Fibroblast of skin of scalp (primary cell): Measurements from ENCODE around the gene IGSF5.
"Not testable (repeated sequence)": the region's sequence is repeated elsewhere in the genome, so short reads cannot be mapped to it uniquely, and the experiment has no call there.

Experiments
- DNase-seq: peaks from one replicate; pipeline ENCODE4 v3.0.0-alpha.2; 2013

IGSF5 gene

DNA sequence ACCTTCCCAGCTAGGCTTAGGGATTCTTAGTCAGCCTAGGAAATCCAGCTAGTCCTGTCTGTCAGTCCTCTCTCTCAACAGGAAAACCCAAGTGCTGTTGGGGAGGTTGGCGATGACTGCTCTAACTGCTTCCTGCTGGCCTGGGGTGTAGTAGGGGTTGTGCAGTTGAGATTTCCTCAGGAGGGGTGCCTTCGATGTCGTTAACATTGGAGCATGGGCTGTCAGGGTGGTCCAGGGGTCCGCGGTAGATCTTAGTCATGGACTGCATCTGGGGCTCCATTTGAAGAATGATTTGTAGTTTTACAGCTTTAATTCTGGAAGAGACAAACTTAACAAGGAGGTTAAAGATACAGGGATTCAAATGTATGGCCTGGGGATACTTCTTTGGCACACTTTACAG lies 5.5 kb upstream of the IGSF5 start:
- DNase-seq = not testable (repeated sequence)

DNA sequence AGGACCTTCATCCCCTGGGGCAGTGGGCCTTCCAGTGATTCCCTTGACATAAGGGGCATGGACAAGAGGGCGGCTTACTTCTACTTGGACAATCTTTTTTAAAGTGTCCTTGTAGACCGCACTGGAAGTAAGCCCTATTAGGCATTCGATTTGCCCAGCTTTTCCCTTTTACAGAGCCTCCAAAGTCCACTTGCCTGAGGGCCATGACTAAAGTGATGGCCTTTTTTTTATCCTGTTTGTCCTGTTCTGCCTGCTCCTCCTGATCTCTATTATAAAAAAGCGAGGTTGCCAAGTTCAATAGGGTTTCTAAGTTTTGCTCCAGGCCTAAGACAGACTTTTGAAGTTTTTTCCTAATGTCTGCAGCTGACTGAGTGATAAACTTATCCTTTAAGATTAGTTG lies 2.4 kb upstream of the IGSF5 start:
- DNase-seq = not testable (repeated sequence)

DNA sequence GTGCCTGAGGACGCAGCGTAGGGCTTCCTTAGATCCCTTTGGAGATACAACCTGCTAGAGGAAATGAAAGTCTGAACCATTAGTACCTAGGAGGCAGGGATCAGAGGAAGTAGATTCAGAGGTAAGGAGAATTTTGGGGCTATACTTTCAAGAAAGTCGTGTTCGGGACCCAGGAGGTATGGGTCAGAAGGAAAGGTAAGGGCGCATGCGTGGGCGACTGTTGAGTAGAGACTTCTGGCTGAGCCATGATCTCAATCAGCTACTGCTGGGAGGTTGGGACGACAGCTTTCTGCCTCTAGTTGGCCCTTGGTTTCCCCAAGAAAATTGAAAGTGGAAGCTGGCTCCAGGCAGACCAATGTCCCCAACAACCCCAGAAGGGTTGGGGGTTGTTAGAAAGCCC lies 349 bp downstream of the IGSF5 start:
- DNase-seq = not testable (repeated sequence)

DNA sequence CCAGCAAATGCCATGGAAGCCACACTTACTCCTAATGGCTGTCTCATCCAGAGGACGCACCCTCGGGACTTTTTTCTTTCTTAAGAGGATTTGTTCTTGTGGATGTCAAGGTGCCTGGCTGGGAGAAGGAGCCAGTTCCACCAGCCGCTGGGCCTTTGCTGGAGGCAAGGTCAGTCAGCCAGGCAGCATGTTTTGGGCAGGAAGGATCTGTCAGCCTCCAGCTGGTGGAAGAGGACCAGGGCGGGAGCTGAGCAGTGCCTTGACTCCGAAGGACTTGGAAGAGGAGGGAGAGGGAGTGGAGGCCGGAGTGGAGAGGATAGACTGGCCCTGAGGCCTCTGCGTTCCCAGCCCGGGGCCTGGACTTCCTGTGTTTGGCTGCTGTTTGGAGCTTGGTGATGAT lies 5.7 kb downstream of the IGSF5 start:
- DNase-seq = no peak

DNA sequence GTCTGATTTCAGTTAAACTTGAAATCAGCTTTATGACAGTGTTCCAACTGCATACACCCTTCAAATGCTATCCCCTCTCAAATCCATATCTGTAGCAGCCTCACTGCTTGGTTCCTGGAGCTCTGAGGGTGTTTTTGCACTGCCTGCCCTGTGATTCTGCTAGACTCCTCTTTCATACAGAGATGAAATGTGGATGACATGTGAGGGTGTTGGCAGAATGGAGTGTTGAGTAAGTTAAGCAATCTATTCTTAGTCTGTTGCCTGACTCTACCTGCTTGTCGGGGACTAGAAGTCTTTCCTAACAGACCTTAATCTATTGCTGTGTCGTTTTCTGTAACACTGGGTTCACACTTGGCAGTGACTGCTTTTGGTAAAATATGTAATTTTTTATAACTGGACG lies 9.8 kb downstream of the IGSF5 start:
- no peak for DNase-seq

DNA sequence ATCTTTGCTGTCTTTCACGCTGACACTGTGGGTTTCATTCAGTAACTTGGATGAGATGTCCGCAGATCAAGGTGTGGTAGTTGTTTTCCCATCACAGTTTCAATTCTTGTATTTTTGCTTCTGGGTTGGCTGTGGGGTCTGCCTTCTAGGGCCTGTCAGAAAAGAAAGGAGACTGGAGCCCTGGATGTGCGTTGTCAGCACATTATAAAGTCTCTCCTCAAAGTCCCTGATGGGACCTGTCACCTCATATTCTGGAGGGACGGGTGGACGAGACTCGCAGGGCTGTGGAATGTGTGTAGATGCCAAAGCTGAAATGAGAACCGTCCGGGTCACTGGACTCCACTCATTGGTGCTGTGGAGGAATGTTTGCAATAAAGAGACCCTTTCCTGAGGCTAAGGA lies 11.3 kb downstream of the IGSF5 start:
- no peak for DNase-seq

DNA sequence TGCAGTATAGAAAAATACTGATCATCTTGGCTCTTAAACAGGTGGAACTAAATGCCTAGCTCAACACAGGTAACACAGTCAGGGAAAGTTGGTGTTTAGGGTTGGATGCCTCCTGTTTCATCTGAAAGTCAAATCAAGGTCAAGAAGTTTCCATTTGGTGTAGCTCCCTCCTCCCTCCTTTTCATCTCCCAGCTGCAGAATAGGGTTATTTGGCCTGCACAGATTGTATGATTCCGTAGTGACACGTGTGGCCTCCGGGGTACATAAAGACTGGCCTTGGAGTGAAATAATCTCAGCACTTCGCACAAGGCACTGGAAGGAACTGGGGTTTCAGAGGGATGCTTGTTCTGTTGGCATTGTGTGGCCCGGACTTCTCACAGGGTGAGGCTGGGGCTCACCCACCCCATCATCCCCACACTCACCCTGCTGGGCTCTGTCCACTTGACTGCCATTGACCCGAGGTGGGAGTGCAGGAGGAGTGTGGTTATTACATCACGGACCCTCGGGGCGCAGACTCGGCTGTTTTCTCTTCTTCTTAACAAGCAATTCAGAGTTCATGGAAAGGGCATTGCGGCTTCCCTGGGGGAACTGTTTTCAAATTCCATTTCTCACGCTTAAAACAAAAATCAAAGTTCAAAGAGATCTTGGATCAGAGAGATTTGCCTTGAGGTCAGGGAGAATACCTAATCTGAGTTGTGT lies 18.4 kb downstream of the IGSF5 start:
- DNase-seq = no peak

DNA sequence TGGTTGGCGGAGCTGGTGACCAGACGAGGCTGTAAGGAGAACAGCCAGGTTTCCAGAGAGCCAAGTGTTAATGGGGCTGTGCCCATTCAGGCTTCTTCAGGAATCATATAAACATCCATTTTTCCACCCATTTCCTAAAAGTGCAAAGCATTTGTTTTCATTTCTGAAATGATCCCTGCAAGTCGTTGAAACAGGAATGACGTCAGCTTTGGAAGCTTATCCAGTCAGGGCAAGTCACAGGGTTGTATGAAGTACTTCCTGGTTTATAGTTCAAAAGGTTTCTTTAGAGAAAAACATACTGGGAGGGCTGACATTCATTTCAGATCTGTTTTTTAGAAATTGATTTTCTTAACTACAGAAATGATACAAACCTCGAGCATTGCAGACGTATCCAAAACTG lies 29.2 kb downstream of the IGSF5 start:
- peak; percentile 8 for DNase-seq

DNA sequence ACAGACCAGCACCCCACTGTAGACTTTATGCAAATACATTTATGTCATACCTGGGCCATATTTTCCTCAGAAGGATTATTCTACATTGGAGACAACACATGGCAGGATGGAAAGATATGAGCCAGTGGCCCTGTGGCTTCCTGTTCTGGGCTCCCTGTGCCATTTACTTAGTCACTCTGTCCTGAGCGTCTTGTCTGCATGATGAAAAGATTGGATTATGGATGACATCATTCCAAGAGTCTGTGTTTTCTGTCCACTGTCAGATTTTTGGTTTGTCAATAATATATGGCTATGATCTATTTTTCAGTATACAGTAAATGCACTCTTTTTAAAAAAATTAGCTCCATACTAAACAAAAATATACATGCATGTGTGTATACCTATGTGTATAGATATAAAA lies 30.8 kb downstream of the IGSF5 start:
- no peak for DNase-seq

DNA sequence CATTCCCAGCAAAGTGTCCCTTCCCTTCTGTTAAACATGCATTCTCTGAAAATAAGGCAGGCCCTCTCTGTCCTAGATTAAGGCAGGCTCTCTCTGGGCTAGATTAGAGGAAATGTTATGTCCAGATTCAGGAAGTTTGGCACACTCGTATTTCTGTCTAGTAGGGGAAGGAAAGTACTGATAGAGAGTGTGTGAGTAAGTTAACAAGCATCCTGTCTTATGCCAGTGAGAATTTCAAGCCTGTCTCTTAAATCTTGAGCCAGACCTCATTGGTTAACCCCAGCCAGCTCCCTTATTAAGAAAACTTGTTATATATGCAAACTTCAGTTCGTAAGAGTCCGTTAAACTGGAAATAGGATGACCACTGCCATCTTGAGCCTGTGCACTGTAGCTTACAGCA lies 31.6 kb downstream of the IGSF5 start:
- peak; percentile 45 for DNase-seq

DNA sequence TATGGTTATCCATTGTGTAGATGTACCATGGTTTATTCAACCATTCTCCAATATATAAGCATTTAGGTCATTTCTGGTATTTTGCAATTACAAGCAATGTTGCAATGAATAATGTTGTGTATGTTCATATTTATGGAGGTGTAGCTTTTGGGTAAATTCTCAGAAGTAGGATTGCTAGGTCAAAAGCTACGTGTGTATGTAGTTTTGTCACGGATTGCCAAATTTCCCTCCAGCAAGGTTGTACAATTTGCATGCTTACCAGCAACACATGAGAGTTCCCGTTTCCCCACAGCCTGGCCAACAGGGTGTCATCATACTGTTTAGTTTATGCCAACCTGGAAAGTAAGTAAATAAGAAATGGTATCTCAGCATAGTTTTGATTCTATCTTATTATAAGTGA lies 36.3 kb downstream of the IGSF5 start:
- no peak for DNase-seq

DNA sequence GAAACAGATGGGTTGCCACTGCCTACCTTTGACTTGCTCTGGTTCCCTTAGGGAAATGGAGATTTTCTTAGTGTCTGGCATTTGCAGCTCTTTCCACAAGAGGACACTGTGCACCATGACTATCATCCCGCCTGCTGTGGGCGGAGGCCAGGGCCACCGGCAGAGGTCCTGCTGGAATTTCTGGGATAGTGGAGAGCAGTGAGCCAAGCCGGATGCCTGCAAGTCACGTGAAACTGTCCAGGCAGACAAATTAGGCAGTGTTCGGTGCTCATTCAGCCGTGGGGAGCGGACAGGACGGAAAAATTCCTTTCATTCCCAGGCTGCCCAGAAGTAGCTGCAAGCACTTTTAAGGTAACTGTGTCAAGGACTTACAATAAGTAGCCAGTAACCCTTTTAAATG lies 43.4 kb downstream of the IGSF5 start:
- peak; percentile 85 for DNase-seq

DNA sequence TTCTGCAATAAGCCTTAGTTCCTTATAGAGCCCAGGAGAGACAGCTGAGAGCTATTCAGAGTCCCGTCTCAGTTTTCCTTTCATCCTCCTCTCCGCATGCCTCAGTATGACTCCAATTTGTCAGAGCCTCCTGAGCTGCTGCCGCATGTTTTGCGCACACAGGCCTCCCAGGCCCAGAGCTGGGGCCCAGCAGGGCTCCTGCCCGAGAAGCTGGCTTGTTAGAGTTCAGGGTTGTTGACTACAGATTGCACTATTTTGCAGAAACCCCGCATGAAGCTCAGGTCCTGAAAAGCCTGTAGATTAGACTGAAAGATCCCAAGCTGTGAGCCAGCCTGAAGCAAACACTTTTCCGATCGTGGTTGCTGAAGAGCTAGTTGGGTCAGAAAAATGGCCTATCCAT lies 51.5 kb downstream of the IGSF5 start:
- no peak for DNase-seq

DNA sequence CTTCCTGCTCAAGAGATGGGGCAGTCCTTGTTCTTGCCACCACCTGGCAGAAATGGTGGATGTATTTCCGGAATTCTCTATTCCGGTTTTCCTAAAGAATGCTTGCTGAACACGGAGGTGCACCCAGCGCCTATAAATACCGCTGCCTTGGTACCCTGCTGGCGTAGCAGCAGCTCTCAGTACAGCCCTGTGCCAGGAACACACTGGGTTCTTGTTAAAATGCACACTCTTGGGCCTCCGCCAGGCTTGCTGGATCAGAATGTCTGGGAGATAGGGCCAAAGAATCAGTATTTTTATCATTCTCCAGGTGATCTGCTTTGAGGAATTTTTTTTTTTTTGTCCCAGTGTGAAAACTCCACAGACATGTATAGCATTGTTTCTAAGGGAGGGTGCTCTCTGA lies 54.2 kb downstream of the IGSF5 start:
- no peak for DNase-seq

DNA sequence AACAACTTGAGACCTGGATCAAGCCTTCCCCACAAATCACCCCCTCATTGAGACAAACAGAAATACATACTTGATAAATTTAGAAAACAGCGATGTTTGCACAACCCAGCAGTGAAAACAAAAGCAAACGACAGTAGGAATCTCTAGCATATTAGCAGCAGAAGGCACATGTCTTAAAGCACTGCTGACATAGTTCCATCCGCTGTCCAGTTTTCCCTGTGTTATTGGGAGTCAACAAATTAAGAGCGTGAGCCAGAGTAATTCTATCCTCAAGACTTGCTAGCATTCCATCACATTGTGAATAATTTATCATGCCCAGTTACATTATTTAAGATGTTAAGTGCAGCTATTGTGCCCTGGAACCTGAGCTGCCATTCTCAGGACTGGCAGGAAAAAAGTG lies 55.3 kb downstream of the IGSF5 start:
- no peak for DNase-seq

DNA sequence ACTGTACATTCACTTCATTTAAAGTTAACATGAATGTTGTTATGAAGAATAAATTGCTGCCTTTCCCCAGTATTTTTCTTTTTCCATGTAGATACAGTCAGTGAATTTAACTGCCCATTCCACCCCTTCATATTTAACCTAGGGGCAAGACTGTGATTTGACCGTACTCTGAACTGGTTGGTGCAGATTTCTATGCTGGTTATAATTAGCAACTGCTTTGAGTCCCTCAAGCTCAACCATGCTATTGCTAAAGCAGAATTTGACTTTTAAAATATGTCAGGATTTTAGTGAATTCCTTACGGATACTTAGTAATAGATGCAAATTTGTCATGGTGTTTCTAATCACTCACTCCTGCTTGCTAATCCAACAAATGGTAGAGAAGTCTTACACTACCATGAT lies 57.2 kb downstream of the IGSF5 start:
- no peak for DNase-seq

DNA sequence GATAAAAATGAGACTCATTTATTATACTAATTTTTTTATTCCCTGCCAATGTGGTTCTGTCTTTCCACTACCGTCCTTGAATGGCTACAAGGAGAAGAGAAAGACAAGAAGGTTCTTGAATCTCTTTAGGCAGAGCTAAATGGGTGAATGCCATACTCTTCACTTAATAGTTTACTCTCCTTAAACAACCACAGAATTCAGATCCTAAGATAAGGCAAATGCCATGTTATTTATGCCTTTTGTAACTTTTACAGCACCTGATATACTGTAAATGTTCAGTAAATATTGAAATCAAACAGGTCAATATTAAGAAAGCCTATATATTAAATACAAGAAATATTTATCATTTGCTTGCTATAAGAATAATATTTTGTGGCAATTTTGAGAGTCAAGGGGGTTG lies 58.4 kb downstream of the IGSF5 start:
- DNase-seq = no peak

DNA sequence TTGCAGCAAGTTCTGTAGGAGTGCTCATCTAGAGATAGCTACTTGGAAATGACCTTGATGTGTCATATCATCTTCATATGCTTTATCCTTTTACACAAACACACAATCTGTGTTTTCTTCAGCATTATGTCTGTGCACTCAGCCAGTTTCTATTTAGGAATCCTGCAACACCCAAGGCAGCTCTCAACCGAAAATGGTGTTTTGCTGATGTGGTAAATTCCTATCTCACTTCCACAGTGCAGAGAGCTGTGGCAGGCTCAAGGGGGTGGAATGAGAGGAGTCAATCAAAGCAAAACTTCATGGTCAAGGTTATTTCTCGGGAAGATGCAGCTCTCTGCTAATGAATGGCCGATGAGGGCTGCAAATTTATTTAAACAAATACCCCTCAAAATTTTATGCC lies 59.3 kb downstream of the IGSF5 start:
- DNase-seq = no peak

DNA sequence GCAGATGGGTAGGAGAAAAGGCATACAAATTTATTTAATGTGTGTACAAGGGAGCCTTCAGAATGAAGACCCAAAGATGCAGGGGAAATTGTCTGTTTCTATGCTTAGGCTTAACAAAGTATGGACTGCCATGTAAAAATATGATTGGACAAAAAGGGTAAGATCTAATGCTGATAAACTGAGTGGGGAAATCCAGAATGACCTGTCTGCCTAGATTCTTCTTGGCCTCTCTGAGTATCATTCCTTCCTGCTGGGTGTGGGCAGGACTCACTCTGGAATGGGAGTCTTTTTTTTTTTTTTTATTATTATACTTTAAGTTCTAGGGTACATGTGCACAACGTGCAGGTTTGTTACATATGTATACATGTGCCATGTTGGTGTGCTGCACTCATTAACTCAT lies 61.0 kb downstream of the IGSF5 start:
- DNase-seq = no peak

DNA sequence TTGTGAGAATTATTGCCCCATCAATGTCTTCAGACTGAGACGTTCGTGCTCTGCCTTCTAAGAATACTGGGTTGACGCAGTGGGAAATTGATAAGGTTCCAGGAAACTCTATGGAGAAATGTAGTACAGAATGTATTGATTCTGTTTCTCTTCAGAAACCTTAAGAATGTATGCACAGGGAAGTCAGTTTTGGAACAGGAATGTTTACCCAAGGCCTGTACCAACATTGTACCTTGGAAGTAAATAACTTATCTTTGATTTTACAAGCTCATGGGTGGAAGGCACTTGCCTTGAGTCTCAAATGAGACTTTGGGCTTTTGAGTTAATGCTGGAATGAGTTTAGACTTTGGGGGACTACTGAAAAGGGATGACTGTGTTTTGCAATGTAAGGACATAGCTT lies 62.8 kb downstream of the IGSF5 start:
- DNase-seq = no peak

DNA sequence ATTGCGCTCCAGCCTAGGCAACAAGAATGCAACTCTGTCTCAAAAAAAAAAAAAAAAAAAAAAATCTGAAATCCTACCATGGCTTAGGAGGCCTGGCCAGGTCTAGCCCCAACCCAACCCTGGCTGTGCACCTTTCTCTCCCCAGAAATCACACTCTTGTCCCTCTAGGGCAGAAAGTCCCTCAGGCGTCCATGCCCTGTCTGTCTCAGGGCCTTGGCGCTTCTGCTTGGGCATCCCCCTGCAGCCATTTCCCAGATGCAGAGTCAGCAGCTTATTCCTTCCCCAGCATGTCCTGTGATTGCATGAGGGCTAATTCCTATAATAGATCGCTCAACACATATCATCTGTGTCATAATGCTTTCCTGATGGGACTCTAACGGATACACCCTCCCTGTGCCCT lies 65.0 kb downstream of the IGSF5 start:
- no peak for DNase-seq

DNA sequence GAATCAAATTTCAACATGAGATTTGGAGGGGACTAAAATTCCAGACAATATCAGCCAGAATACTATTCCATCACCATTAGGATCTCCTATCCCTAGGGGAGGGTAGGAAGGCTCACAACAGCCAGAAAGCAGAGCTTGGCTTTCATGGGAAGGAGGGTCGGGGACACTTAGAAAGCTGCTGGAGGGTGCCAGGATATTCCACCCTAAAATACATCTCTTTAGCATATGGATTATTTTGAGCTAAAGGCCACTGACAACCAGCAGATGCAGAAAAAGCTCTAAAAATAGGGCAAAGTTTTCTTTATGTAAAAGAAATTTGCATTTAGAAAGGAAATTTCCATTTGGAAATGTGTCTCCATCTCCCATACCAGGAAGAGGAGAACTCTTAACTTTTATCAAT lies 68.0 kb downstream of the IGSF5 start:
- no peak for DNase-seq

DNA sequence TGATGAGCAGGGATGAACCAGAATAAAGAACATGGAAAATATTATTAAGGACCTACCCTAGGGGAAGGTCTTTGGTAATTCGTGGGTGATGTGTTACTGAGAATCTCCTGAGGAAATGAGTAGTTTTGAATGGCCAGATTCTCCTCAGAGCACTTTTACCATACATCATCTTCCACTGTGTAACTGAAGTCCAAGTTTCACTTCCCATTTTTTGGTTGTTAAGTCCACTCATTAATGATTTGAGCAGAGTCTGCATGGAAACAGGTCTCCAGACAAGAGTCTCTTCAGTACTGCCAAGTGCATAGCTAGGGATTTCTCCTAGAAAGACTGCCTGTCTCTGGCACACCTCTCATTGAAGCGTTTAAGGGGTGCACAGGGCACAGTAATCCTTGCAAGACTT lies 73.6 kb downstream of the IGSF5 start:
- DNase-seq = no peak

DNA sequence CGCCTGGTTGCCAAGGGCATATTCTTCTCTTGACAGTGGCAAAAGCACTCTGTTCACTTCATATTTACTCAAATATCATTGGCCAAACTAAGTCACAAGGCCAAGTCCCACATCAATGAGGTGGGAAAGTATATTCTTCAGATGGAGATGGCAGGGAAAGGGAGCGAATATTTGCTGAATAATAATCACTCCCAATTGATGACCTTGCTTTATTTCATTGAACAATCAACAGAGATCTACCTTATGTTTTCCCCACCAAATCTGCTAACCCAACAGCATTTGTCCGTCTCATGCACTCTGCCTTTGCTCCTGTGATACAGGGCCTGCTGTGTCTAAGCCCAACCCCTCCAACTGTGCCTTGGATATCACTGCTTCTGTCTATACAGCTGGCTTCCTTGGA lies 77.1 kb downstream of the IGSF5 start:
- DNase-seq = no peak

DNA sequence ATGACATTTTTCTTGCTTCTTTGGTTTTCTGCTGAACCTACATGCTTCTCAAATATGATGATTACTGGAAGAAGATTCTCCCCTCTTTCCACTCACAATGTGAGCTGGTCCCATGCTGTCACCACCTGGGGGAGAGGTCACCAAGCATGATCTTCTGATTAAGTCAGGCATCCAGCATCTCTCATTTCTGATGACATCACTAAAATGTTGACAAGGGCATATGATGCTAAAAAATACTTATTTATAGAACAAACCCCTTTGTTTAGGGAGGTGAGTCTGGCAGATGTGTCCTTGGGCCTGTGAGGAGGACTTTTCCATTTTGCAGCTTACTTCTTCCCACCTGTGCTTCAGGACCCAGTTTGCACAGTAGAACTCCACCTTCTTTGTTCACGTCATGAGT lies 80.3 kb downstream of the IGSF5 start:
- DNase-seq = no peak

DNA sequence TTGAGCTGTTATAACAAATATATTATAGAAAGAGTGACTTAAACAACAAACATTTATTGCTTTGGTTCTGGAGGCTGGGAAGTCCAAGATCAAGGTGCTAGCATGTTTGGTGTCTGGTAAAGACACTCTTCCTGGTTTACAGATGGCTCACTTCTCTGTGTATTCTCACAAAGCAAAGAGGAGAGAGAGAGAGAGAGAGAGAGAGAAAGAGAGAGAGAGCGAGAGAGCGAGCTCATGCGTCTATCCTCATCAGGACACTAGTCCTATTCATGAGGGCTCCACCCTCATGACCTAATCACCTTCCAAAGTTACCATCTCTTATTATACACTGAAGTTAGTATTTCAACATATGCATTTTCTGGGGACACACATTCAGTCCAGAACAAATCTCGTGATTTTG lies 89.6 kb downstream of the IGSF5 start:
- DNase-seq = no peak
